B cell (primary cell): ENCODE data around the gene ANGPTL2. TPM values are rescaled to one million over a fixed set of nuclear protein-coding genes. Genes with fewer than 3 reads are reported as not detected.

Experiments used
- ATAC-seq: fragments of 200-7000 bp; cut with Tn5 transposase; one replicate; pipeline ENCODE4 v1.10.0; 2021; ENCODE audit warnings: low read depth, mild to moderate bottlenecking, moderate number of reproducible peaks, moderate library complexity
- CTCF ChIA-PET: fragments of 350-600 bp; sonication (Branson Sonifier 250); formaldehyde crosslinking; loops from one replicate; lab custom pipeline; 2021; ENCODE audit warnings: antibody characterized with exemption, inconsistent platforms; lab: Charles Lee
- POLR2A ChIA-PET: fragments of 350-600 bp; sonication (Branson Sonifier 250); formaldehyde crosslinking; loops from one replicate; lab custom pipeline; 2021; ENCODE audit warnings: antibody characterized with exemption; lab: Charles Lee
- DNase-seq: peaks from one replicate; pipeline ENCODE4 v3.0.0; 2013
- H2AFZ ChIP-seq: 2 replicates; pipeline ENCODE4 v1.6.1; 2012; ENCODE audit warnings: mild to moderate bottlenecking, low read depth, low read length; ENCODE audit not compliant: insufficient read depth, poor library complexity, severe bottlenecking
- H3K27ac ChIP-seq, 2 donors: 1 replicate in 1 of 2; 2 replicates in 1 of 2; pipeline ENCODE4 v1.5.1; 2012 to 2013; ENCODE audit warnings: low read length in 2 of 2, mild to moderate bottlenecking in 2 of 2, moderate library complexity in 1 of 2
- H3K27me3 ChIP-seq, 4 experiments: fragments of 200-600 bp in 1 of 4; sonication (generic) in 1 of 4; replicated peaks in 1 of 4; 1 replicate in 2 of 4; 2 replicates in 2 of 4; pipeline versions ENCODE4 v1.6.1 to v1.7.0; 2013 to 2016; ENCODE audit warnings: low read length in 3 of 4, mild to moderate bottlenecking in 2 of 4, mixed read lengths in 1 of 4, moderate library complexity in 1 of 4; ENCODE audit not compliant: insufficient read depth in 4 of 4, control insufficient read depth in 3 of 4; ENCODE audit errors: control extremely low read depth in 1 of 4
- H3K36me3 ChIP-seq, 2 experiments: replicated peaks in 1 of 2; 1 replicate in 1 of 2; 2 replicates in 1 of 2; pipeline versions ENCODE4 v1.6.1 to v1.7.1; 2013; ENCODE audit warnings: low read length in 1 of 2; ENCODE audit not compliant: insufficient read depth in 2 of 2, control insufficient read depth in 1 of 2; ENCODE audit errors: control extremely low read depth in 1 of 2, extremely low read depth in 1 of 2
- H3K4me1 ChIP-seq, 2 donors: fragments of 200-600 bp in 1 of 2; sonication (generic) in 1 of 2; 1 replicate in 1 of 2; 2 replicates in 1 of 2; pipeline versions ENCODE4 v1.5.1 to v1.6.1; 2013 to 2017; ENCODE audit warnings: low read length in 2 of 2; ENCODE audit not compliant: control insufficient read depth in 2 of 2, insufficient read depth in 2 of 2
- H3K4me2 ChIP-seq: replicated peaks from 2 replicates; pipeline ENCODE3; 2012; ENCODE audit warnings: mild to moderate bottlenecking, low read depth, low read length; ENCODE audit not compliant: poor library complexity, severe bottlenecking
- H3K4me3 ChIP-seq, 5 experiments: fragments of 200-600 bp in 1 of 5; sonication (generic) in 1 of 5; 1 replicate in 3 of 5; 2 replicates in 2 of 5; pipeline versions ENCODE4 v1.5.1 to v1.7.0; 2011 to 2016; ENCODE audit warnings: low read length in 4 of 5, mild to moderate bottlenecking in 4 of 5, low read depth in 2 of 5, control low read depth in 1 of 5, moderate library complexity in 1 of 5; ENCODE audit not compliant: insufficient read depth in 1 of 5; ENCODE audit errors: control extremely low read depth in 1 of 5, extremely low read depth in 1 of 5
- H3K79me2 ChIP-seq: fragments of 200-600 bp; sonication (generic); one replicate; pipeline ENCODE4 v1.6.0; 2016; ENCODE audit warnings: low read length; ENCODE audit not compliant: control insufficient read depth, insufficient read depth
- H3K9ac ChIP-seq: fragments of 200-600 bp; sonication (generic); 2 replicates; pipeline ENCODE4 v1.6.1; 2017; ENCODE audit warnings: mild to moderate bottlenecking, low read length, moderate library complexity
- H3K9me3 ChIP-seq, 3 donors: one replicate each; pipeline versions ENCODE4 v1.6.1 to v1.7.1; 2013; ENCODE audit warnings: low read length in 2 of 3; ENCODE audit not compliant: control insufficient read depth in 2 of 3, insufficient read depth in 1 of 3; ENCODE audit errors: control extremely low read depth in 1 of 3
- H4K20me1 ChIP-seq: 2 replicates; pipeline ENCODE4 v1.6.0; 2012; ENCODE audit warnings: mild to moderate bottlenecking, low read length; ENCODE audit not compliant: insufficient read depth, control insufficient read depth, poor library complexity, severe bottlenecking
- H3K27ac Mint-ChIP-seq: one replicate; pipeline ENCODE4 v1.8.0; 2021; ENCODE audit warnings: mixed read lengths
- H3K27me3 Mint-ChIP-seq: one replicate; pipeline ENCODE4 v1.8.0; 2021; ENCODE audit warnings: mixed read lengths
- H3K4me1 Mint-ChIP-seq: one replicate; pipeline ENCODE4 v1.8.0; 2021; ENCODE audit warnings: mixed read lengths
- H3K4me3 Mint-ChIP-seq: one replicate; pipeline ENCODE4 v1.8.0; 2021; ENCODE audit warnings: mixed read lengths
- H3K9me3 Mint-ChIP-seq: one replicate; pipeline ENCODE4 v1.8.0; 2022; ENCODE audit warnings: mixed read lengths; ENCODE audit not compliant: insufficient read depth
- EZH2 ChIP-seq: IDR thresholded peaks from 2 replicates; pipeline ENCODE4 v1.6.1; 2012; ENCODE audit warnings: borderline replicate concordance, low read depth, mild to moderate bottlenecking, moderate library complexity, low read length; ENCODE audit not compliant: insufficient read depth, poor library complexity, severe bottlenecking
- WGBS: methylation state at CpG from one replicate; pipeline ENCODE4 v1.1.5; 2013; ENCODE audit warnings: missing lambda C conversion rate; ENCODE audit not compliant: insufficient coverage; 5-methylcytosine and 5-hydroxymethylcytosine counted together
- intact Hi-C: fragments of 100-400 bp; cut with micrococcal nuclease; formaldehyde crosslinking; loops from one replicate; pipeline ENCODE4 v1.10.0; 2022
- polyA plus RNA-seq: library from polyadenylated mRNA; depleted of rRNA; stranded (reverse); fragments of >200 nt; gene quantifications from 2 replicates; pipeline ENCODE4 v1.2.3, GENCODE V29; 2012
- total RNA-seq, 2 donors: library from RNA; stranded (reverse); fragments of 120-200 nt in 1 of 2; gene quantifications; 1 replicate in 1 of 2; 2 replicates in 1 of 2; pipeline versions ENCODE4 v1.2.3 to v1.2.4, GENCODE V29; 2013 to 2022
- TF ChIP-seq, protein P1 (sequence below): fragments of 200-600 bp; IDR thresholded peaks from one replicate; pipeline ENCODE4 v1.8.0; 2022; ENCODE audit warnings: antibody characterized with exemption, mild to moderate bottlenecking

The ANGPTL2 gene
- total and polyA plus RNA-seq, 2 donors (not counting 1 experiment from before 2014, with no cell fraction given), result not detected

DNA sequence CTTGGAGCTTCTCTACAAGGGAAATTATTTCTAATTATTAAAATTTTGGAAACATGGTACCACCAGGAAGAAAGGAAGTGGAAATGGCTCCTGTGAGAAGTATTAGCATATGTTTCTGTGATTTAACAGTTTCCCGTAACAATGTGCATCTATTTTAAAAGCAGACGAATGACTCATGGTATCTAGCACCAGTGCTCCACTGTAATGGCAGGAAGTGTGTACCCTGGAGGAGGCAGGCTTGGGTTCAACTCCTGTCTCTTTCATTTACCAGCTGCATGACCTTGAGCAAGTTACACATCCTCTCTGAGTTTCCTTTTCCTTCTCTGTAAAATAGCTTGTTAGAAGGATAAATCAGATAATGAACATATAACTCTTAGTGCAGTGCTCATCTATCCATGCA lies 41.0 kb upstream of the ANGPTL2 start:
- Mint-ChIP-seq H3K27ac (no peak overlapping the region), H3K4me3 (no peak overlapping the region), H3K4me1 (peaks cover 48% of the 10 kb centered on the region), H3K27me3 (no peaks in the 10 kb centered on the region), H3K9me3 (no peaks in the 10 kb centered on the region)
- Histone ChIP-seq H4K20me1 (no peaks in the 10 kb centered on the region), H3K79me2 (no peaks in the 10 kb centered on the region), H3K4me3 (no peak overlapping the region), H3K27me3 (no peaks in the 10 kb centered on the region), H3K4me2 (no peak overlapping the region), H3K9me3 (peaks cover 0 to 11% (median 3%) of the 10 kb centered on the region in 3 donors), H2AFZ (no peak overlapping the region), H3K36me3 (peaks cover 0 to under 1% of the 10 kb centered on the region in 2 experiments), H3K4me1 (peaks cover 24 to 31% of the 10 kb centered on the region in 2 donors), H3K27ac (no peak overlapping the region), H3K9ac (no peak overlapping the region)
- intact Hi-C loops, result no loop called here
- no peak for DNase-seq
- ChIA-PET POLR2A (no interaction called here), CTCF (interaction anchor here (1.5 kb wide), 1 partner anchor 51 kb away, joined by 3 read pairs; no protein-coding TSS in a partner anchor)
- ATAC-seq, result no peak
- 73% methylated on average over 2 of the region's 2 CpGs for WGBS
- TF ChIP-seq, protein P1, sequence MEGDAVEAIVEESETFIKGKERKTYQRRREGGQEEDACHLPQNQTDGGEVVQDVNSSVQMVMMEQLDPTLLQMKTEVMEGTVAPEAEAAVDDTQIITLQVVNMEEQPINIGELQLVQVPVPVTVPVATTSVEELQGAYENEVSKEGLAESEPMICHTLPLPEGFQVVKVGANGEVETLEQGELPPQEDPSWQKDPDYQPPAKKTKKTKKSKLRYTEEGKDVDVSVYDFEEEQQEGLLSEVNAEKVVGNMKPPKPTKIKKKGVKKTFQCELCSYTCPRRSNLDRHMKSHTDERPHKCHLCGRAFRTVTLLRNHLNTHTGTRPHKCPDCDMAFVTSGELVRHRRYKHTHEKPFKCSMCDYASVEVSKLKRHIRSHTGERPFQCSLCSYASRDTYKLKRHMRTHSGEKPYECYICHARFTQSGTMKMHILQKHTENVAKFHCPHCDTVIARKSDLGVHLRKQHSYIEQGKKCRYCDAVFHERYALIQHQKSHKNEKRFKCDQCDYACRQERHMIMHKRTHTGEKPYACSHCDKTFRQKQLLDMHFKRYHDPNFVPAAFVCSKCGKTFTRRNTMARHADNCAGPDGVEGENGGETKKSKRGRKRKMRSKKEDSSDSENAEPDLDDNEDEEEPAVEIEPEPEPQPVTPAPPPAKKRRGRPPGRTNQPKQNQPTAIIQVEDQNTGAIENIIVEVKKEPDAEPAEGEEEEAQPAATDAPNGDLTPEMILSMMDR, result no peak
- TF ChIP-seq EZH2, result no peak

DNA sequence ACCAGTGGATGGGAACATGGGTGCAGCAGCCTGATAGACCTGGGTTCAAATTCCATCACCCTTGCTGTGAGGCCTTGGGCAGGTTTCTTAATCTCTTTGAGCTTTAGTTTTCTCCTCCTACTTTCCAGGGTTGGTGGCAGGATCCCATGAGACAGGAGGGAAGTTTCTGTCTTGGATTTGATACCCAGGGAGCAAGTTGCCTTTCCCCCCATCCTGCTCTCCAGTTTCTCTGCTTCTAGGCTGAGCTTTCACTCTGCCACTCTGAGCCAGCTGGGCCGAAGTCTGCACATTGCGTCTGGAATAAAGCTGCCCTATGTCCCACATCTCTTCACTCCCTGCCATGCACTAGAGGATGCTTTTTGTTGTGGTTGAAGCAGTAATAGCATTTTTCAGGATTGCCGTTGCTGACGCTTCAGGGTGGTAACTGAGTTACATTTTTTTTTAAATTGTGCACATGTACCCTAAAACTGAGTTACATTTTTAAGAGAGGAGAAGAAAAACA lies 40.5 kb upstream of the ANGPTL2 start:
- H3K79me2 ChIP-seq, result no peaks in the 10 kb centered on the region
- WGBS, result 100% methylated on average over 1 of the region's 4 CpGs
- Mint-ChIP-seq H3K27ac (no peak overlapping the region), H3K4me3 (no peak overlapping the region), H3K4me1 (peaks cover 44% of the 10 kb centered on the region), H3K9me3 (no peaks in the 10 kb centered on the region), H3K27me3 (no peaks in the 10 kb centered on the region)
- H3K27me3 ChIP-seq, result no peaks in the 10 kb centered on the region
- H3K4me1 ChIP-seq, result peaks cover 23 to 26% of the 10 kb centered on the region in 2 donors
- no peaks in the 10 kb centered on the region for H3K36me3 ChIP-seq
- H3K9me3 ChIP-seq, result peaks cover 0 to 11% (median 3%) of the 10 kb centered on the region in 3 donors
- TF ChIP-seq, protein P1, result no peak
- no peak for TF ChIP-seq EZH2
- no peak overlapping the region for H3K27ac ChIP-seq
- no peak for DNase-seq
- ChIA-PET POLR2A (no interaction called here), CTCF (interaction anchor here (1.5 kb wide), 1 partner anchor 52 kb away, joined by 3 read pairs; no protein-coding TSS in a partner anchor)
- H4K20me1 ChIP-seq, result no peaks in the 10 kb centered on the region
- no peak overlapping the region for H3K4me2 ChIP-seq
- intact Hi-C loops, result no loop called here
- no peak overlapping the region for H2AFZ ChIP-seq
- H3K9ac ChIP-seq, result no peak overlapping the region
- H3K4me3 ChIP-seq, result no peak overlapping the region
- no peak for ATAC-seq
